Body of pancreas (tissue), 4 donors: ENCODE results near the gene LMO1. TPM values are rescaled to one million over a fixed set of nuclear protein-coding genes. Genes with fewer than 3 reads are reported as not detected.

Source experiments
- ATAC-seq: fragments of 150-250 bp; one replicate; pipeline ENCODE4 v1.9.1; 2016
- DNase-seq, 4 donors: peaks; one replicate each; pipeline ENCODE4 v3.0.0-alpha.2; 2019
- H3K27ac ChIP-seq, 4 donors: fragments of 200-600 bp; sonication (generic); 1 replicate in 3 of 4; 2 replicates in 1 of 4; pipeline versions ENCODE4 v1.5.1 to v1.6.1; 2016 to 2019; ENCODE audit warnings: mild to moderate bottlenecking in 1 of 4, mixed read lengths in 1 of 4, moderate library complexity in 1 of 4
- H3K27me3 ChIP-seq, 2 donors: fragments of 200-600 bp; sonication (generic); one replicate each; pipeline ENCODE4 v1.6.0; 2016; ENCODE audit warnings: mild to moderate bottlenecking in 1 of 2
- H3K36me3 ChIP-seq, 2 donors: fragments of 200-600 bp; sonication (generic); replicated peaks in 1 of 2; 2 replicates each; pipeline ENCODE4 v1.5.1; 2016; ENCODE audit warnings: low read depth in 2 of 2; ENCODE audit not compliant: insufficient read depth in 1 of 2
- H3K4me1 ChIP-seq: fragments of 200-600 bp; sonication (generic); one replicate; pipeline ENCODE4 v1.6.0; 2016
- H3K4me3 ChIP-seq, 2 donors: fragments of 200-600 bp; sonication (generic); 1 replicate in 1 of 2; 2 replicates in 1 of 2; pipeline ENCODE4 v1.5.1; 2016 to 2019
- H3K9me3 ChIP-seq, 3 donors: fragments of 200-600 bp; sonication (generic); 1 replicate in 2 of 3; 2 replicates in 1 of 3; pipeline ENCODE4 v1.5.1; 2016
- CTCF ChIP-seq, 7 experiments: fragments of 450-650 bp in 4 of 7; fragments of 200-600 bp in 3 of 7; sonication (generic) in 3 of 7; IDR thresholded peaks; one replicate each; pipeline ENCODE4 v1.5.1; 2016 to 2019; ENCODE audit warnings: antibody characterized with exemption in 7 of 7
- POLR2A ChIP-seq, 3 donors: fragments of 450-650 bp; IDR thresholded peaks; one replicate each; pipeline ENCODE4 v1.6.1; 2016; ENCODE audit warnings: antibody characterized with exemption in 3 of 3, mild to moderate bottlenecking in 2 of 3
- WGBS, 2 donors: methylation state at CpG; one replicate each; pipeline ENCODE4 v1.1.5; 2017; 5-methylcytosine and 5-hydroxymethylcytosine counted together
- intact Hi-C: fragments of 100-400 bp; cut with DNase I; formaldehyde crosslinking; loops from one replicate; pipeline ENCODE4 v1.15.1; 2023
- total RNA-seq, 2 donors: library from RNA; depleted of rRNA; stranded (reverse); fragments of >200 nt; gene quantifications; one replicate each; pipeline ENCODE4 v1.1.0, GENCODE V29; 2016

Gene LMO1
- total RNA-seq, 2 donors from 2014 or later = 0.78 to 1.6 TPM

- TF ChIP-seq CTCF (IDR thresholded peaks at IDR 0.05) (peak; percentile 76 to 94 (median 86)), POLR2A (IDR thresholded peaks at IDR 0.05) (no peak)
- Histone ChIP-seq H3K4me1 (peaks cover 17% of the 10 kb centered on the region), H3K36me3 (no peaks in the 10 kb centered on the region), H3K27ac (no peak overlapping the region), H3K27me3 (no peaks in the 10 kb centered on the region), H3K9me3 (no peaks in the 10 kb centered on the region), H3K4me3 (no peak overlapping the region)
- ATAC-seq = peak; percentile 57
- intact Hi-C loops = loop anchor here (5.0 kb wide), 1 partner anchor 82 kb away; no protein-coding TSS in a partner anchor
- DNase-seq = peak; percentile 67 to 84 (median 72)
- WGBS, 2 donors = 3 to 4% methylated on average over 3 to 8 of the region's 8 CpGs
Observed at GRCh38 chr11:8225589-8226036, 38.1 kb downstream of the LMO1 start.

DNA sequence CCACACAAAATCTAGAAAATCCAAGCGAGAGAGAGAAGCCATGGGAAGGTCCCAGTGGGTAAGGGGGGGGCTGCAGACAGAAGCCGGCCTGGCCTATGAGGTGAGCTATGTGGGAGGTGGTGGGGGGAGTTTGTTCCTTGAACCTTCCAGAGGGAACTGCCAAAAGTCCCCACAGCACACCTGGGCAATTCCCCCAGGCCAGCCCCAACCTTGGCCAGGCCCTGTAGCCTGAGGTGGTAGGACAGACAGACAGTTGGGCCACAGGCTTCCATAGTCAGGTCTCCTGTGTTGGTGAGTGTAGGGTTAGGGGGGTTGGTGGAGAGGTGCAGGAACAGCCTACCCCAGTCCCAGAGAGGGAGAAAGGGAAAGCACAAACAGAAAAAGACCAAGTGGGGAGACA lies 39.0 kb downstream of the LMO1 start:
- Histone ChIP-seq H3K27ac (no peak overlapping the region), H3K4me1 (peaks cover 14% of the 10 kb centered on the region), H3K4me3 (no peak overlapping the region), H3K36me3 (no peaks in the 10 kb centered on the region), H3K27me3 (no peaks in the 10 kb centered on the region), H3K9me3 (no peaks in the 10 kb centered on the region)
- intact Hi-C loops = loop anchor here (5.0 kb wide), 2 partner anchors 83 to 338 kb away; no protein-coding TSS in a partner anchor
- 38 to 75% methylated on average over 2 of the region's 2 CpGs for WGBS, 2 donors
- DNase-seq (no peak), ATAC-seq (no peak)
- TF ChIP-seq POLR2A (IDR thresholded peaks at IDR 0.05) = no peak
- TF ChIP-seq CTCF (IDR thresholded peaks at IDR 0.05) = no peak

GRCh38 chr11:8224161-8224591 lies 39.5 kb downstream of the LMO1 start:
- Histone ChIP-seq H3K27me3 (no peaks in the 10 kb centered on the region), H3K9me3 (no peaks in the 10 kb centered on the region), H3K4me3 (no peak overlapping the region), H3K27ac (no peak overlapping the region), H3K36me3 (no peaks in the 10 kb centered on the region), H3K4me1 (peaks cover 8% of the 10 kb centered on the region)
- TF ChIP-seq CTCF (IDR thresholded peaks at IDR 0.05) = no peak
- TF ChIP-seq POLR2A (IDR thresholded peaks at IDR 0.05) = no peak
- 83 to 88% methylated on average over 10 to 13 of the region's 13 CpGs for WGBS, 2 donors
- intact Hi-C loops = loop anchor here (5.0 kb wide), 1 partner anchor 338 kb away; no protein-coding TSS in a partner anchor
- ATAC-seq (no peak), DNase-seq (no peak)

- no peak for TF ChIP-seq POLR2A (IDR thresholded peaks at IDR 0.05)
- TF ChIP-seq CTCF (IDR thresholded peaks at IDR 0.05) = no peak
- H3K27ac ChIP-seq = no peak overlapping the region
- DNase-seq (no peak), ATAC-seq (no peak)
- no peaks in the 10 kb centered on the region for H3K36me3 ChIP-seq
- H3K9me3 ChIP-seq = no peaks in the 10 kb centered on the region
- WGBS, 2 donors = 70 to 80% methylated on average over 6 of the region's 6 CpGs
- H3K27me3 ChIP-seq = no peaks in the 10 kb centered on the region
- intact Hi-C loops = loop anchor here (5.0 kb wide), 1 partner anchor 339 kb away; no protein-coding TSS in a partner anchor
- peaks cover 5% of the 10 kb centered on the region for H3K4me1 ChIP-seq
- no peak overlapping the region for H3K4me3 ChIP-seq
Observed at GRCh38 chr11:8223513-8223900, 40.2 kb downstream of the LMO1 start.
